NCI-H1694 (cell line): Measurements from ENCODE around the gene VARS2.

ENCODE experiments used
- DNase-seq: peaks from one replicate; lab custom pipeline; 2025; lab: John Stamatoyannopoulos, UW

VARS2 gene

DNA sequence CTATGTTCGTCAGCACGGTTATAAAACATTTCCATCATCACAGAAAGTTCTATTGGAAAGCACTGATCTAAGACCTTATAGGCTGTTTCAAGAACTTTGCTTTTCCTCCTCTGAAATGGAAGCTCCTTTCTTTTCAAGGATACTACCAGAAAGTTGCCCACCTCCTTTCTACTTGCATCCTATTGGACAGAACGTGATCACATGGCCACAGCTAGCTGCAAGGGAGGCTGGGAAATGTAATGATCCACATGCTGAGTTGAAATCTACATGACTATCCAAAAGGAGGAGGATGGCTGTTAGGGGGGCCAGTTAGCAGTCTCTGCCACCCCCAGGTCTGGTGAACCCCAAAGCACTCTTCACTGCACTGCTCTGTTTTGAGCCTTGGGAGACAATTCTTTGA lies 14.6 kb downstream of the VARS2 start:
- no peak for DNase-seq

DNA sequence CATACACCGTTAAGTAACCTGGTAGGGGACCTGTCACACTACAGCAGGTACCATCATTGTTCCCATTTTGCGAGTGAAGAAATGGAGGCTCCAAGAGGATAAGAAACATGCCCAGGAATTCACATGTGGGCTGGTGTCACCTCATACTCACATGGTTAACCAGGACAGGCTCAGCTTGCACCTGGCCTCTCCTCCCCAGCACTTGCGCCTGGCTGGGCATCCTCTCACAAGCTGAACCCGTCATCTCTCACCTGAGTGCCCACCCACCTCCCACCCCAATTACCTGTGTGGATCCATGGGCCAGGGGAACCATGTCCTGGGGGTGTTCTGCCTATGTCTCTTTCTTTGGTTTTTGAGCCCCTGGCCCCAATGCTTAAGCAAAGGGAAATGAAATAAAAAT lies 16.5 kb downstream of the VARS2 start:
- DNase-seq: no peak

GRCh38 chr6:30931272-30931671 lies 17.2 kb downstream of the VARS2 start:
- DNase-seq: no peak

DNA sequence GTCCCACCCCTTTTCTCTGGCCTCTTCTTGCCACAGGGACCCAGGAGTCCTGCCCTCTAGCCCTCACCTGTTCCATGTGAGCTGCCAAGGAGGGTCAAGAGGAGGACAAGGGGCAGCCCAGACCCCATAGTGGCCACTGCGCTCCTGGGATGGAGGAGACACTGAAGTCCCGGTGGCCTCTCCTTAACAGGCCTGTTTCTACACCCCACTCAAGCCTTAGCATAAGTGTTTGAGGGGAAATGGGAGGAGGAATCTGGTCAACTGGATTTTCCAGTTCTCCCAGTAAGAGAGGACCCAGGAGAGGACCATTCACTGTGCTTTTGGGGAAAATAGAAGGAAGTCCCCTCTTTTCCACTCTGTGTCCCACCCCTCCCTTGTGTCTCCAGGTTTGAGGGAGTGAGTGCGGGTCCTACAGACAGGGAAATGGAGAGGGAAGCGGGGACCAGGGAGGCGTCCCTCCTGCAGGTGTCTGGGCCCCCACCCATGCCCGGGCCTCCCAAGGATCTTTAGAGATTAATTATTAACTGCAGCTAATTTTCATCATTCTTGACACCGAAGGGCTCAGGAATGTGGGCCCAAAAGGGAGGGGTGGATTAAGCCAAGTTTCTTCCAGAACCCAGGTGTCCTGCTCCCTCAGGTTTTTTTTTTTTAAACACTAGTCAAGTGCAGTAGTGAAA lies 18.1 kb downstream of the VARS2 start, which contains the start of gene SFTA2:
SFTA2 (minus strand) TSS at position 202 of the 677 bp plus-strand sequence; CDS start at position 128, 74 bp downstream.
- DNase-seq: no peak

- DNase-seq: no peak
These were observed 18.8 kb downstream of the VARS2 start for GRCh38 chr6:30932665-30933365.

DNA sequence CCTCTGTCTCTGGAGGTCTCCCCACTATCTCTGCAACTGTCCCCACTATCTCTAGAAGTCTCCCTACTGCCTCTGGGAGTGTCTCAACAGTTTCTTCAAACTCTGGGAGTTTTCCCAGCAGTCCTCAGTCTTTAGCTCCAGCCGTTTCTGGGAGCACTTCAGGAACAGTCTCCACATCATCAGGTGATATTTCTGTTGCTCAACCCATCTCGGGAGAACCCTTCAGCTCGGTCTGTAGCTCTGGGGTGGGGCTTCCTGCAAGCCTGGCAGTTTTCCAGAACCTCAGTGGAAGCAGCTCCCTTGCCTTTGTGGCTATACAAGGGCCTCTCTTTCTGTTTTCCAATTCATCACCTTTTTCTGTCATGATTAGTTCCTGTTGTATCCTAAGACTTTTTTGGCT lies 21.0 kb downstream of the VARS2 start:
- DNase-seq: no peak

- no peak for DNase-seq
These were observed 23.2 kb downstream of the VARS2 start for GRCh38 chr6:30937265-30937664.

DNA sequence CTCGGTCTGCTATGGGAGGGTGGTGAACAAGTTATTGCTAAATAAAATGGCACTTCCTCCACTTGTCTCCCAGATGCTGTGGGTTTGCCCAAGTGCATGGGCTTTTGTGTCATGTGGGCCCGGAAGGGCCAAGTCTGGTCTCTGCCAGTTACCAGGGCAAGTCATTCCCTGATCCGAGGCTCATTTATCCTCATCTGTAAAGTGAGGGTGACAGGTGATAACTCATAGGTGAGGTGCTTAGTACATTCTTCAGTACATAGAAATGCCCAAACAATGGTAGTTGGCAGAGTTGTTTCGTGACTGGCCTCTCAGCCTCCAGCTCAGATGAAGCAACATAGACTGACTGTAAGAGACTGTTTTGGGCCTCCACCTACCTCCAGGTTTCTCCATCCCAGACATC lies 24.7 kb downstream of the VARS2 start:
- no peak for DNase-seq

GRCh38 chr6:30939473-30939872 lies 25.4 kb downstream of the VARS2 start:
- no peak for DNase-seq

DNA sequence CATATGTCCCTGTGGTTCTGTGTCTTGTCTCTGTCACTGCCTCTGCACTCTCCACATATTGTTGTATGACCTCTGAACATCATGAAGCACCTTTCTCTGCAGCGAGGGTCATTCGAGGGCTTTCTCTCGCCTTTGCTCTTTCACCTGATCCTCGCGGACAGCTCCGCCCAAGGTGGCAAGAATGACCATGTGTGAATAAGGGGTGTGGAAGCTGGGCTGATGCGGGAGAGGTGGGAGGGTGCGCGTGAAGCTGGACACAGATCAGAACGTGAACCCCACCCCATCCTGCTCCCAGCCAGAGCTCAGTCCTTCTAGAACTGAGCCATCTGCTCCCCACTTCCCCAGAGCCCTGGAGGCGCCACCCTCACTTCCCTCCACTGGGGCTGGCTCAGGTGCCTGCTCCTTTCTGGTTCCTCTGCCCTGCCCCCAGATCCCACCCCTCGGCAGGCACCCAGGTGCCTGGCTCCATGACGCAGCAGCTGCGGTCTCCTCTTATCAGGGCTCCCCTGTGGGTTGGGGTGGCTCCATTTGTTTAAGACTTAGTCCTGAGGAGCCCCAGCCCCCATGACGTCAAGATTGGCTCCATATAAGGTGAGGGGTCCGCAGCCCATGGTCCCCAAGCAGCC lies 26.4 kb downstream of the VARS2 start, which contains the start of gene MUCL3:
MUCL3 (plus strand) TSS at position 613 of the 626 bp plus-strand sequence. CDS start 27 bp downstream, outside the sequence.
- no peak for DNase-seq

- DNase-seq: no peak
These were observed 28.5 kb downstream of the VARS2 start for GRCh38 chr6:30942338-30943060.

GRCh38 chr6:30944051-30944450 lies 30.0 kb downstream of the VARS2 start:
- DNase-seq: no peak

GRCh38 chr6:30945281-30945680 lies 31.2 kb downstream of the VARS2 start:
- DNase-seq: no peak

DNA sequence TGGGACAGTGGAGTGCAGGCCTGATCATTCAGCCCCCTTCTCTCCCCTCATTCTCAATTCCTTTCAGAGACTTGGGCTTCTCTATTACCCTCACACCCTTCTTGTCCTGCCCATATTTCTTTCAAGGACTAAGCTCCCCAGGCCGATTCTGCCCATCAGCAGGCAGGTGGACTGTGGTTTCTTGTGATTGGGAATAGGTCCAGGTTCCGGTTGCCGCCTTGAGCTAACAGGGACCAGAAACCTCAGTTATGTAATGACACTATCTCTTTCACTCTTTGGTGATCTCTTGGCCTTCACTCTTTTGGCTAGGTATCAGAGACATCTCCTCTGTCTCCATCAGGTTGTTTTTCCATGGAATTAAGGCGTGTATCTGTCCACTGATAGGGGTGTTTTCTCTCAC lies 33.2 kb downstream of the VARS2 start:
- no peak for DNase-seq

GRCh38 chr6:30948811-30949210 lies 34.8 kb downstream of the VARS2 start:
- no peak for DNase-seq

DNA sequence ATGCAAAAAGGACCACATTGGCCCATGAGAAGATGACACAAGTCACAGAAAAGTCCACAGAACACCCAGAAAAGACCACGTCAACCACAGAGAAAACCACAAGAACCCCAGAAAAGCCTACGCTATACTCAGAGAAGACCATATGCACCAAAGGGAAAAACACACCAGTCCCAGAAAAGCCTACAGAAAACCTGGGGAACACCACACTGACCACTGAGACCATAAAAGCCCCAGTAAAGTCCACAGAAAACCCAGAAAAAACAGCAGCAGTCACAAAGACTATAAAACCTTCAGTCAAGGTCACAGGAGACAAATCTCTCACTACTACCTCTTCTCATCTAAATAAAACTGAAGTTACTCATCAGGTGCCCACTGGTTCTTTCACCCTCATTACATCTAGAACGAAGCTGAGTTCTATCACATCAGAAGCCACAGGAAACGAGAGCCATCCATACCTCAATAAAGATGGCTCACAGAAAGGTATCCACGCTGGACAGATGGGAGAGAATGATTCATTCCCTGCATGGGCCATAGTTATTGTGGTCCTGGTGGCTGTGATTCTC lies 38.0 kb downstream of the VARS2 start:
- DNase-seq: no peak

GRCh38 chr6:30954631-30955366 lies 40.8 kb downstream of the VARS2 start:
- no peak for DNase-seq

GRCh38 chr6:30955367-30956042 lies 41.5 kb downstream of the VARS2 start:
- no peak for DNase-seq

- no peak for DNase-seq
These were observed 43.7 kb downstream of the VARS2 start for GRCh38 chr6:30957716-30958115.

GRCh38 chr6:30960907-30961673 lies 47.1 kb downstream of the VARS2 start:
- no peak for DNase-seq
